ENCODE data around the gene HHIP. TPM values are rescaled to one million over a fixed set of nuclear protein-coding genes. Genes with fewer than 3 reads are reported as not detected.
"Not testable (repeated sequence)": the region's sequence is repeated elsewhere in the genome, so short reads cannot be mapped to it uniquely, and the experiment has no call there.

The HHIP gene
- total and polyA plus RNA-seq, 2 donors (not counting 1 experiment from before 2014, with no cell fraction given), result 0.39 TPM; not detected in 1

GRCh38 chr4:144757969-144758368 lies 112.0 kb downstream of the HHIP start:
- DNase-seq, result no peak
- Histone ChIP-seq H3K9ac (ENCODE audit: low read length) (no peak overlapping the region), H3K27me3 (replicated peaks in 1 of 4; ENCODE audit: control extremely low read depth in 1 of 4, control insufficient read depth in 3 of 4, insufficient read depth in 4 of 4, low read length in 3 of 4) (no peaks in the 10 kb centered on the region), H3K27ac (ENCODE audit: low read length in 2 of 2) (no peak overlapping the region), H4K20me1 (ENCODE audit: control insufficient read depth, insufficient read depth, low read length, poor library complexity, severe bottlenecking) (no peaks in the 10 kb centered on the region), H2AFZ (ENCODE audit: insufficient read depth, low read depth, low read length, poor library complexity, severe bottlenecking) (no peak overlapping the region), H3K4me2 (replicated peaks; ENCODE audit: low read depth, low read length, poor library complexity, severe bottlenecking) (no peak overlapping the region), H3K9me3 (ENCODE audit: control extremely low read depth in 1 of 3, control insufficient read depth in 2 of 3, insufficient read depth in 1 of 3, low read length in 2 of 3) (no peaks in the 10 kb centered on the region), H3K4me1 (ENCODE audit: control insufficient read depth in 2 of 2, insufficient read depth in 2 of 2, low read length in 2 of 2) (no peaks in the 10 kb centered on the region), H3K36me3 (replicated peaks in 1 of 2; ENCODE audit: control extremely low read depth in 1 of 2, control insufficient read depth in 1 of 2, extremely low read depth in 1 of 2, insufficient read depth in 2 of 2, low read length in 1 of 2) (no peaks in the 10 kb centered on the region), H3K4me3 (ENCODE audit: control extremely low read depth in 1 of 5, extremely low read depth in 1 of 5, insufficient read depth in 1 of 5, low read depth in 2 of 5, low read length in 4 of 5) (no peak overlapping the region), H3K79me2 (ENCODE audit: control insufficient read depth, insufficient read depth, low read length) (no peaks in the 10 kb centered on the region)
- no peak for TF ChIP-seq EZH2 (IDR thresholded peaks at IDR 0.05; ENCODE audit: borderline replicate concordance, insufficient read depth, low read depth, low read length, poor library complexity, severe bottlenecking)
- TF ChIP-seq, protein P1, sequence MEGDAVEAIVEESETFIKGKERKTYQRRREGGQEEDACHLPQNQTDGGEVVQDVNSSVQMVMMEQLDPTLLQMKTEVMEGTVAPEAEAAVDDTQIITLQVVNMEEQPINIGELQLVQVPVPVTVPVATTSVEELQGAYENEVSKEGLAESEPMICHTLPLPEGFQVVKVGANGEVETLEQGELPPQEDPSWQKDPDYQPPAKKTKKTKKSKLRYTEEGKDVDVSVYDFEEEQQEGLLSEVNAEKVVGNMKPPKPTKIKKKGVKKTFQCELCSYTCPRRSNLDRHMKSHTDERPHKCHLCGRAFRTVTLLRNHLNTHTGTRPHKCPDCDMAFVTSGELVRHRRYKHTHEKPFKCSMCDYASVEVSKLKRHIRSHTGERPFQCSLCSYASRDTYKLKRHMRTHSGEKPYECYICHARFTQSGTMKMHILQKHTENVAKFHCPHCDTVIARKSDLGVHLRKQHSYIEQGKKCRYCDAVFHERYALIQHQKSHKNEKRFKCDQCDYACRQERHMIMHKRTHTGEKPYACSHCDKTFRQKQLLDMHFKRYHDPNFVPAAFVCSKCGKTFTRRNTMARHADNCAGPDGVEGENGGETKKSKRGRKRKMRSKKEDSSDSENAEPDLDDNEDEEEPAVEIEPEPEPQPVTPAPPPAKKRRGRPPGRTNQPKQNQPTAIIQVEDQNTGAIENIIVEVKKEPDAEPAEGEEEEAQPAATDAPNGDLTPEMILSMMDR (IDR thresholded peaks at IDR 0.05), result no peak
- Mint-ChIP-seq H3K4me3 (no peak overlapping the region), H3K27ac (no peak overlapping the region), H3K9me3 (ENCODE audit: insufficient read depth) (no peaks in the 10 kb centered on the region), H3K4me1 (no peaks in the 10 kb centered on the region), H3K27me3 (no peaks in the 10 kb centered on the region)
- intact Hi-C loops (cut with micrococcal nuclease), result no loop called here
- ATAC-seq (ENCODE audit: low read depth), result no peak
- WGBS (ENCODE audit: insufficient coverage), result no CpG with 5 or more reads among the region's 1 CpG
- POLR2A ChIA-PET, result no interaction called here
- CTCF ChIA-PET, result no interaction called here

DNA sequence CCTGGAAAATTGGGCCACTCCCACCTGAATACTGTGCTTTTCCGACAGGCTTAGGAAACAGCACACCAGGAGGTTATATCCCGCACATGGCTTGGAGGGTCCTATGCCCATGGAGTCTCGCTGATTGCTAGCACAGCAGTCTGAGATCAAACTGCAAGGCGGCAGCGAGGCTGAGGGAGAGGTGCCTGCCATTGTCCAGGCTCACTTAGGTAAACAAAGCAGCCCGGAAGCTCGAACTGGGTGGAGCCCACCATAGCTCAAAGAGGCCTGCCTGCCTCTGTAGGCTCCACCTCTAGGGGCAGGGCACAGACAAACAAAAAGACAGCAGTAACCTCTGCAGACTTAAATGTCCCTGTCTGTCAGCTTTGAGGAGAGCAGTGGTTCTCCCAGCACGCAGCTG lies 122.9 kb downstream of the HHIP start:
- H3K4me2 ChIP-seq (replicated peaks; ENCODE audit: low read depth, low read length, poor library complexity, severe bottlenecking); H3K79me2 ChIP-seq (ENCODE audit: control insufficient read depth, insufficient read depth, low read length); POLR2A ChIA-PET; DNase-seq; H3K27ac ChIP-seq (ENCODE audit: low read length in 2 of 2); H3K4me3 Mint-ChIP-seq; ATAC-seq (ENCODE audit: low read depth); intact Hi-C loops (cut with micrococcal nuclease); H2AFZ ChIP-seq (ENCODE audit: insufficient read depth, low read depth, low read length, poor library complexity, severe bottlenecking); H3K9me3 Mint-ChIP-seq (ENCODE audit: insufficient read depth); CTCF ChIA-PET; H3K36me3 ChIP-seq (replicated peaks in 1 of 2; ENCODE audit: control extremely low read depth in 1 of 2, control insufficient read depth in 1 of 2, extremely low read depth in 1 of 2, insufficient read depth in 2 of 2, low read length in 1 of 2); H3K27me3 ChIP-seq (replicated peaks in 1 of 4; ENCODE audit: control extremely low read depth in 1 of 4, control insufficient read depth in 3 of 4, insufficient read depth in 4 of 4, low read length in 3 of 4); H4K20me1 ChIP-seq (ENCODE audit: control insufficient read depth, insufficient read depth, low read length, poor library complexity, severe bottlenecking); H3K9ac ChIP-seq (ENCODE audit: low read length); H3K4me1 ChIP-seq (ENCODE audit: control insufficient read depth in 2 of 2, insufficient read depth in 2 of 2, low read length in 2 of 2); H3K27ac Mint-ChIP-seq; H3K4me1 Mint-ChIP-seq; H3K9me3 ChIP-seq (ENCODE audit: control extremely low read depth in 1 of 3, control insufficient read depth in 2 of 3, insufficient read depth in 1 of 3, low read length in 2 of 3); H3K27me3 Mint-ChIP-seq; H3K4me3 ChIP-seq (ENCODE audit: control extremely low read depth in 1 of 5, extremely low read depth in 1 of 5, insufficient read depth in 1 of 5, low read depth in 2 of 5, low read length in 4 of 5): not testable (repeated sequence)
- whole genome bisulfite sequencing (ENCODE audit: insufficient coverage), result 65% methylated on average over 8 of the region's 8 CpGs

All from B cell (primary cell).